GM21528 (cell line): ENCODE results near the gene ARHGAP6.
A peak's percentile ranks its signal among the peaks of the same experiment; 100 is the strongest.
"Not testable (repeated sequence)": the region's sequence is repeated elsewhere in the genome, so short reads cannot be mapped to it uniquely, and the experiment has no call there.

Experiments used
- ATAC-seq: cut with Tn5 transposase; IDR thresholded peaks from one replicate; pipeline ENCODE4 v1.9.1; 2021; ENCODE audit warnings: mild to moderate bottlenecking, moderate library complexity; ENCODE audit not compliant: unreplicated experiment, low FRiP score

The ARHGAP6 gene

DNA sequence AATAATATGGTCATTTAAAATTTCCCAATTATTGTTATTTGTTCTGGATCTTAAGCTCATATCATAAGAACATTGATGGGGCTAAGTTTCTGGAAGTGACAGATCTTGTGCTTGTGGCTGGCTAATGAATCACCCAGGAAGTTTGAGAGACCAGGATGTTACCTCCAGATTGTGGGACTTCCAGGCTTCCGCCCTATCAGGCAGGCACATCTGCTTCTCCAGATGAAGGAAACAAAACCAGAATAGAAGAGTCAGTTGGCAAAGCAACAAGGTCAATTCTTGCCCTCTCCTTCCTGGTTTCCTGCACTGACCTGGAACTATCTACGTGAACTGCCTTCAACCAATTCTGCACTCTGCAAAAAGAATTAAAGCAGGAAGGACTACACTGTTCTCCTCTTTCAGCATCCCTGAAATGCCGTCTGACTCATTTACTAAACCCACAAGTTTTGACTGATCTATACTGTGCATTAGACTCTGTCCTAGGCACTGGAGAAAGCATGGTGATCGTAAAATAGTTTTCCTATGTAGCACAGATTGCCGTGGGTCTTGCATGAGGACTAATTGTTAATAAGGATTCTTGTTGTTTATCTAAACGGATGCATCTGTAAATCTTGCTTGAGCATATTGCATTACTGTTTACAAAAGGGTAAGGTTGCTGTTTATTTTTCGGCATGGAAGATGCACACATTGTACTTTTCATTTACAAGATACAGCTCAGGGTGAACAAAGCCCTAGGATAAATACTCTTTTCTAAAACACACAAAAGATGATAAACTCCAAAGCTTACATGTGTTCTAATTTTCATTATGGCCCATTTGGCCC, 297.9 kb downstream of the ARHGAP6 start:
- no peak for ATAC-seq

GRCh38 chrX:11366998-11367595, 298.6 kb downstream of the ARHGAP6 start:
- no peak for ATAC-seq

GRCh38 chrX:11365426-11365825, 300.3 kb downstream of the ARHGAP6 start:
- ATAC-seq: no peak

DNA sequence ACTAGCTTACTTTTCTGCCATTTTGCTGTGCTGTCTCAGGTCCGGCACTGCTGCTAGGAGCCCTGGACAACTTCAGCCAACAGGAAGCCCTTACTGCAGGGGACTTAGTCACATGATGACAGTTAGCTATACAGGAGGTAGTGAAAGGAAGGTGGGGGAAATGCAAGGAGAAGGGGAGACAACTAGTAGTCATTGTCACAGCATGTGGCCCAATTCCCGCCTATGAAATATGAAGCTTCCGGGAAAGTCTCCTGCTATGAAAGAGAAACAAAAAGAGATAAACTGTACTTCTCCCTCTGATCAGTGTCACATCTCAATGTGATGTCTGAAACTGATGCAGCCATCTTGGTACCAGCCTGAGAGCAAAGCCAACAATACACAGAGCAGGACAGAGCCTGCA, 300.9 kb downstream of the ARHGAP6 start:
- no peak for ATAC-seq

DNA sequence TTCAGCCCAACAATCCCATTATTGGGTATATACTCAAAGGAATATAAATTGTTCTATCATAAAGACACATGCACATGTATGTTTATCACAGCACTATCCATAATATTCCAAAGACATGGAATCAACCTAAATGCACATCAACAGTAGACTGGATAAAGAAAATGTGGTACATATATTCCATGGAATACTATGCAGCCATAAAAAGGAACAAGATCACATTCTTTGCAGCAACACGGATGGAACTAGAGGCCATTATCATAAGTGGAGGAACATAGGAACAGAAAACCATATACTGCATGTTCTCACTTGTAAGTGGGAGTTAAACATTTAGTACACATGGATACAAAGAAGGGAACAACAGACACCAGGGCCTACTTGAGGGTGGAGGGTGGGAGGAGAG, 301.9 kb downstream of the ARHGAP6 start:
- ATAC-seq: not testable (repeated sequence)

DNA sequence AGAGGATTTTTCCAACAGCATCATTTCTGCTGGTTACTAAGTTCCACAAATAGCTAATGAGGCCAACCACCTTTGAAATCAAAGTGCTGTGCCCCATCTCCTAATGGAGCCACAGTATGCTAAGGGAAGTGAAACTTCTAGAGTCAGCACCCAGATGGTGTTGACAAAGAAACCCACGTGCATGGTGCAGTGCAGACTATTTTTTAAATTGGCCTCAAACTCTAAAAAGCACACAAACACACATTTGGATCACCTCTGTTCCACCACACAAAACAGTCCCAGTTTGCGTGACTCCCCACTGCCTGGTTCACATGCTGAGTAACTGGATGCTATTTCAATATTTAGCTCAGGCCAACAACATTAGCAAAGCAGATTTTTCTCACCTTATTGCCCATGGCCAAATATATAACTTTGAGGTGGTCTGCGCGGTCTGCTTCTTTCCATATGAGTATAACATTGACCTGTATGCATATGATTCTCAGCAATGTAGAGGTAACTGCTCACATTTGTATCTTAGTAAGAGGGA, 302.6 kb downstream of the ARHGAP6 start:
- ATAC-seq: peak; percentile 99

DNA sequence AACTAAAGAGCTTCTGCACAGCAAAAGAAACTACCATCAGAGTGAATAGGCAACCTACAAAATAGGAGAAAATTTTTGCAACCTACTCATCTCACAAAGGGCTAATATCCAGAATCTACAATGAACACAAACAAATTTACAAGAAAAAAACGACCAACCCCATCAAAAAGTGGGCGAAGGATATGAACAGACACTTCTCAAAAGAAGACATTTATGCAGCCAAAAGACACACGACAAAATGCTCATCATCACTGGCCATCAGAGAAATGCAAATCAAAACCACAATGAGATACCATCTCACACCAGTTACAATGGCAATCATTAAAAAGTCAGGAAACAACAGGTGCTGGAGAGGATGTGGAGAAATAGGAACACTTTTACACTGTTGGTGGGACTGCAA, 304.1 kb downstream of the ARHGAP6 start:
- not testable (repeated sequence) for ATAC-seq

DNA sequence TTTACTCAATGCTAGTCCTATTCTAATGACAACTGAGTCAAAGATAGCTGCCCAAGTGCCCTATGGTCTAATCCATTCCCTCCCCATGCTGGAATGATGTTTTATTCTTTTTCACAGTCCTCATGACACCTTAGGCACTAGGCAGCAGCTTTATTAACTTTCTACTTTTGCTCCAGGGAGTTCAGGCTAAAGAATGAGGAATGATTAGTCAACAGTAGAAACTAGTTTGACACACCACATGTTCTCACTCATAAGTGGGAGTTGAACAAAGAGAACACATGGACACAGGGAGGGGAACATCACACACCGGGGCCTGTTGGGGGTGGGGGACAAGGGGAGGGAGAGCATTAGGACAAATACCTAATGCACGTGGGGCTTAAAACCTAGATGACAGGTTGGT, 309.8 kb downstream of the ARHGAP6 start:
- ATAC-seq: not testable (repeated sequence)

- no peak for ATAC-seq
Measured at GRCh38 chrX:11355259-11355909, 310.3 kb downstream of the ARHGAP6 start.

DNA sequence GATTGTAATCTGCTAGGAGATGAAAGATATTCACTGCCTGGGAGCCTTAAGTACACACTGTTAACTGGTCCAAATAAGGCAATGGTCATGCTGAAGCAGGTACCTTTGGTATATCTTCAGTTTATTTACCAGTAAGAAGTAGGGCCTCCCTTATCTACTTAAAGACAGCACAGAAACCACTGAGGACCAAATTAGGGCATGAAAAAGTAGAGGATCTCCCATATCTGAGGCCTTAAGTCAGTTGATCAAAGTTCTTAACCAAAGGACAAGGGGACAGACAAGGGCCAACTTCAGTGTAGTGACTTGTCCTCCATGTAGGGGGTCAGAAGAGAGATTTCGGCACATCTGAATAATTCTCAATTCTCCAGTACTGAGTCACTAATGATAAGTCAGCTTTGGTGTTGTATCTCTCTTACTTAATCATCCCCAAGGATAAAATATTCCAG, 313.4 kb downstream of the ARHGAP6 start:
- ATAC-seq: no peak

GRCh38 chrX:11351375-11352295, 314.1 kb downstream of the ARHGAP6 start:
- ATAC-seq: peak; percentile 35

- ATAC-seq: no peak
Measured at GRCh38 chrX:11349661-11350337, 315.9 kb downstream of the ARHGAP6 start.

- ATAC-seq: no peak
Measured at GRCh38 chrX:11349020-11349419, 316.7 kb downstream of the ARHGAP6 start.

- no peak for ATAC-seq
Measured at GRCh38 chrX:11347300-11347699, 318.4 kb downstream of the ARHGAP6 start.

DNA sequence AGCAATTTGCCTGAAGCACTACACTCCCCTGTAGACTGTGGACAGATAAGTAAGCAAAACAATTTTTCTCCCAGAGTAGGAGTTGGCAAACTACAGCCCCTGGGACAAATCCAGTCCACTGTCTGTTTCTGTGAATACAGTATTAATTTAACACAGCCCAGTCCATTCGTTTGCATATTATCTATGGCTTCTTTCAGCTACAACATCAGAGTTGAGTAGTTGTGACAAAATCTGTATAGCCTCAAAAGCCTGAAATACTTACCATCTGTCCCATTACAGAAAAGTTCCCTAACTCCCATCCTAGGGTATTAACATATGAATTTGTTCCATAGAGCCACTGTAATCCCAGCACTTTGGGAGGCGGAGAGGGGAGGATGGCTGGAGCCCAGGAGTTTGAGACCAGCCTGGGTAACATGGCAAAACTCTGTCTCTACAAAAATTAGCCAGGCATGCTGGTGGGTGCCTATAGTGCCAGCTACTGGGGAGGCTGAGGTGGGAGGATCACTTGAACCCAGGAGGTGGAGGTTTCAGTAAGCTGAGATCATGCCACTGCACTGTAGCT, 319.5 kb downstream of the ARHGAP6 start:
- no peak for ATAC-seq

- ATAC-seq: no peak
Measured at GRCh38 chrX:11342673-11343072, 323.0 kb downstream of the ARHGAP6 start.

- peak; percentile 85 for ATAC-seq
Measured at GRCh38 chrX:11341274-11342201, 324.2 kb downstream of the ARHGAP6 start.

DNA sequence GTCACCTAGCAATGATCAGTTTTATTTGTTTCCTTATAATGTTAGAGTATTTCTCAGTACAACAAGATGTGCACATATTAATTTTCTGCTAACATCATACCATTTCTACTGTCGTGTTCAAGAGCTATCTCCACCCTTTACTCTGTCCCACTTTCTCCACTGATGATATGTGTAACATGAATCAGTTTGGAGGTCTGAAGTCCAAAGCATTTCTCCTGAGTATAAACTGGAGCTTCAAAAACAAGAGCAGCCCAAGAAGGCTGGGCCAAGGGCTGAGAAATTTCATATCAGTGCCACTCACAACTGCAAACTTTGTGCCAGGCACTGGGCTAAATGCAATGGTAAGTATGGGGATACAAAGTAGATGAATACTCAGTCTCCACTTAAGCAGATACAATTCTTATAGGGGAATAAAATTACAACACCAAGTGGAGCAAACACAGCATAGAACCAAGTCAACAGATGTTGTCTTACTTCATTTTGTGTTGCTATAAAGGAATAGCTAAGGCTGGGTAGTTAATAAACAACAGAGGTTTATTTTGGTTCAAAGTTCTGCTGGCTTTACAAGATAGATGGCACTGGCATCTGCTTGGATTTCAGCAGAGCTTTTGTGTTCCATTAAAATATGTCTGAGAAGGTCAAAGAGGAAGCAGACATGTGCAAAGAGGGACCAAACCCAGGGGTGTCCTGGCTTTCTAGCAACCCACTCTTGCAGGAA, 328.3 kb downstream of the ARHGAP6 start:
- ATAC-seq: no peak
